Mesenteric fat pad (tissue), 1 donor: ENCODE measurements around the gene ESR2. TPM values are rescaled to one million over a fixed set of nuclear protein-coding genes. Genes with fewer than 3 reads are reported as not detected.

ENCODE experiments used
- DNase-seq: peaks from one replicate; pipeline ENCODE4 v3.0.0-alpha.2; 2020; ENCODE audit warnings: low spot score
- total RNA-seq: library from RNA; stranded (reverse); fragmentation: NEBNext Ultra II Directional; extraction: Animal tissue kit (Norgen Biotek cat#: 25700); gene quantifications from one replicate; pipeline ENCODE4 v1.2.1, GENCODE V29; 2021
- donor health status: DM: yes; HTN: yes; CAD: no.

ESR2 gene
- total RNA-seq, 1 donor from 2014 or later: 0.32 TPM

GRCh38 chr14:64266239-64266638 is 27.9 kb downstream of the ESR2 start:
- DNase-seq: no peak

GRCh38 chr14:64265222-64265621 is 28.9 kb downstream of the ESR2 start:
- no peak for DNase-seq

GRCh38 chr14:64260418-64260817 is 33.8 kb downstream of the ESR2 start:
- DNase-seq: no peak

GRCh38 chr14:64255756-64256155 is 38.4 kb downstream of the ESR2 start:
- DNase-seq: no peak

- no peak for DNase-seq
Measured at GRCh38 chr14:64253672-64254071, 40.5 kb downstream of the ESR2 start.

GRCh38 chr14:64249363-64249762 is 44.8 kb downstream of the ESR2 start:
- DNase-seq: no peak

GRCh38 chr14:64248689-64249088 is 45.5 kb downstream of the ESR2 start:
- DNase-seq: no peak

GRCh38 chr14:64247195-64247594 is 47.0 kb downstream of the ESR2 start:
- no peak for DNase-seq

GRCh38 chr14:64246688-64247087 is 47.5 kb downstream of the ESR2 start:
- DNase-seq: no peak

GRCh38 chr14:64245491-64245890 is 48.7 kb downstream of the ESR2 start:
- DNase-seq: no peak

- DNase-seq: no peak
Measured at GRCh38 chr14:64244279-64244678, 49.9 kb downstream of the ESR2 start.

- no peak for DNase-seq
Measured at GRCh38 chr14:64238631-64239030, 55.5 kb downstream of the ESR2 start.

GRCh38 chr14:64238049-64238448 is 56.1 kb downstream of the ESR2 start:
- DNase-seq: no peak

- DNase-seq: no peak
Measured at GRCh38 chr14:64235652-64236640, 58.2 kb downstream of the ESR2 start.

- DNase-seq: no peak
Measured at GRCh38 chr14:64234877-64235651, 59.1 kb downstream of the ESR2 start.

GRCh38 chr14:64233531-64234190 is 60.5 kb downstream of the ESR2 start:
- no peak for DNase-seq

GRCh38 chr14:64232944-64233343 is 61.2 kb downstream of the ESR2 start:
- no peak for DNase-seq

- no peak for DNase-seq
Measured at GRCh38 chr14:64232095-64232838, 61.9 kb downstream of the ESR2 start.

- DNase-seq: no peak
Measured at GRCh38 chr14:64229489-64229888, 64.7 kb downstream of the ESR2 start.

- DNase-seq: no peak
Measured at GRCh38 chr14:64227856-64228255, 66.3 kb downstream of the ESR2 start.
